ENCODE measurements around the gene KDF1.

KDF1 gene, protein sequence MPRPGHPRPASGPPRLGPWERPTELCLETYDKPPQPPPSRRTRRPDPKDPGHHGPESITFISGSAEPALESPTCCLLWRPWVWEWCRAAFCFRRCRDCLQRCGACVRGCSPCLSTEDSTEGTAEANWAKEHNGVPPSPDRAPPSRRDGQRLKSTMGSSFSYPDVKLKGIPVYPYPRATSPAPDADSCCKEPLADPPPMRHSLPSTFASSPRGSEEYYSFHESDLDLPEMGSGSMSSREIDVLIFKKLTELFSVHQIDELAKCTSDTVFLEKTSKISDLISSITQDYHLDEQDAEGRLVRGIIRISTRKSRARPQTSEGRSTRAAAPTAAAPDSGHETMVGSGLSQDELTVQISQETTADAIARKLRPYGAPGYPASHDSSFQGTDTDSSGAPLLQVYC

DNA sequence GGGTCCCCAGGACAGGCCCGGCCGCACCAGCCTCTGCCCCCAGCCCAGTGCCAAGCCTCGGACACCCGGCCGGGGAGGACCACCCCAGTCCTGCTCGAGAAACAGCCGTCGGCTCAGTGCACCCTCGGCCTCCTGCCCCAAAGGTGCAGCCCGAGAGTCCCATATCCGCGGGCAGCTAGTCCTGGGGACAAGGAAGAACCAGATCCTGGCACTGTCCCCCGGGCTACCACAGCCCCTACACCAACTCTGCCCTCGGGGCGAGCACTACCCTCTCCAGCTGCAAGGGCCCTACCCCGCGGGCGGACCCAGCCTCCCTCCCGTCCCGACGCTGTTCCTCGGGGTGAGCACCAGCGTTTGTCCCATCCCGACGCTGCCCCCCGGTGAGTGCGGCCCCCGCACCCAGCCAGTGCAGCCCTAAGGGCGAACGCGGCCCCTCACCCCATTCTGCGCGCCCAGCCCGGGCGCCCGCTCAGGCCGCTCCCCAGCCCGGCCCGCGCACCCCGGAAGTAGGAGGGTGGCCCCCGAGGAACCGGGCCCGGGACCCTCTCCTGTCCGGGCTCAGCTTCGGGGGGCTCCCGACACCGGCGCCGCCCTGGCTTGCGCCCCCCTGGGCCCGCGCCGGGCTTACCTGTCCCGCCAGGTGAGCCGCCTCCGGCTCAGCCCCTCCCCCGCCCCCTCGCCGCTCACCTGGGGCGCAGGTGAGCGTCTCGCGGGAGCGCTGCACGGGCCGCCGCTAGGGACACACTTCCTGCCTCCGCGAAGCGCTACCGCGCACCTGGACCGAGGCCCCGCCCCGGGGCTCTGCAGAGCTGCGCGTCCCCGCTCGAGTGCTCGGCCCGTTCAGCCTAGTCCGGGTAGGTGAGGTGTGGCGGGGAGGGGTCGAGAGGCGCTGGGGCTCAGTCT is at the start of gene KDF1:
KDF1 (minus strand) TSS at position 747 of the 903 bp plus-strand sequence. CDS start 8,088 bp downstream, outside the sequence.
- no peak for DNase-seq

DNA sequence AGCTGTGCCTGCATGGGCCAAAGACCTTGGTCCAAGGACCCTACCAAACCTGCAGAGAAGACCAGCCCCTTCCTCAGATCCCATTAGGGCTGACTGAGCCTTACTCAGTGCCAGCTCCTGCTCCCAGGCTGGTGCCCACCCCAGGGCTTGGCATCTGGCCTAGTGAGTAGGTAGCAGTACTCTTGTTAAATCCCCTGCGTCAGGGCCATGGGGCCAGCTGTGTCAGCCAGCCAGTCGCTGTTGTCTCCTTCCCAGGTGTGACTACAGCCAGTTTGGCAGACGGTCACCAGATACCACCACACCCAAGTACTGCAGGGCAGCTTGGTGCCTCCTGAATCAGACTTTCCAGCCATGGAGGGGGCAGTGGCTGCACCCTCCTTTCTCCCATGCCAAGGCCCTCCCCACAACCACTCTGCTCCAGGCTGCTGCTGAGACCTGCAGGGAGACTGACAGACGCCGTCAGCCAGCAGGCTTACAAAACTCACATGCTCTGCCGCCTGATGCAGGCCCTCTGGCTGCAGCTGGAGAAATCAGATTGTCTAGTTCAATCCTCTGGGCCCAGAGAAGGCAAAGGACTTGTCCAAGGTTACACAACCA is 49.4 kb upstream of the KDF1 start:
- no peak for DNase-seq

DNA sequence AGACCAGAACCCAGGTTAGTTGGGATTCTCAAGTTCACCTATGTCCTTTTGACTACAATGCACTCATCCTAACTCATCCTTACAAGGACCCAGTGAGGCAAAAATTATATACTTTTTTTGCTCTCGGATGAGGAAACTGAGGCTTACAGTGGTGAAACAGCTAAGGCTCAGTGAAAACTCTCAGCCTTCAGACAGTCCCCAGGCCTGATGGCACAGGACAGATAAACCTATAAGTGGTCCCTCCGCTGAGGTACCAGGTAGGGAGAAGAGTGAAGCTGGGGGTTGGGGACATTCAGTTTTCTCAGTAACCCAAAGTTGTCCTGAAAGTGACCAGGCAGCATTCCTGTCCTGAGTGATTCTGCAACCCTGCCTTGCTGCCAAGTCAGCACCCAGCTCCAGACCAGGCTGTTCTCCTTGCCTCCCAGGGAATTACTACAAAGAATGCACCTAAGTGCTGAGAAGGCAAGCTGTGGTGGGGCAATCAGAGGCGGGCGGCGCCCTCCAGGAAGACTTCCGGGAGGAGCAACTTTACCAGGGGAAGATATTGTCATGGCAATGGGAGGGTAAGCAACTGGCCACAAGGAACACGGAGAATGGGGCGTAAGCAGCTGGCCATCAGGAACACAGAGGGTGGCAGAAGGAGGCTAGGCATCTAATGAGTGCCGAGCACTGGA is 47.8 kb upstream of the KDF1 start:
- DNase-seq: no peak

DNA sequence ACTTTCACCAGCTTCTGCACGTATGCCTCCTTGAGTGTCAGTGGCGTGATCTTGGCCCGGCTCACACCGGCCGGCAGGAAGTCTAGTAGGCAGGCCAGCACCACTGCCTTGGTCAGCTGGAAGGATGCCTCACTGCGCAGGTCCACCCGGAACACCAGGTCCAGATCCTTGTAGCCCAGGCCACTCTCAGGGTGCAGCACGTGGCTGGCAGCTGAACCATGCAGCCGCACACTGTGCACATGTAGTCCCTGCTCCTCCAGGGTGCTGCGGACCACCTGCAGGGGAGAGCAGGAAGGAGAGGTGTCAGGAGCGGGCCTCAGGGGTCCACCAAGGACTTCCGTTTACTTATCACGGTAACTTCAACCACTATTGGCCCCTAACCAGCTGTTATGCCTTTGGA is 46.4 kb upstream of the KDF1 start:
- no peak for DNase-seq

DNA sequence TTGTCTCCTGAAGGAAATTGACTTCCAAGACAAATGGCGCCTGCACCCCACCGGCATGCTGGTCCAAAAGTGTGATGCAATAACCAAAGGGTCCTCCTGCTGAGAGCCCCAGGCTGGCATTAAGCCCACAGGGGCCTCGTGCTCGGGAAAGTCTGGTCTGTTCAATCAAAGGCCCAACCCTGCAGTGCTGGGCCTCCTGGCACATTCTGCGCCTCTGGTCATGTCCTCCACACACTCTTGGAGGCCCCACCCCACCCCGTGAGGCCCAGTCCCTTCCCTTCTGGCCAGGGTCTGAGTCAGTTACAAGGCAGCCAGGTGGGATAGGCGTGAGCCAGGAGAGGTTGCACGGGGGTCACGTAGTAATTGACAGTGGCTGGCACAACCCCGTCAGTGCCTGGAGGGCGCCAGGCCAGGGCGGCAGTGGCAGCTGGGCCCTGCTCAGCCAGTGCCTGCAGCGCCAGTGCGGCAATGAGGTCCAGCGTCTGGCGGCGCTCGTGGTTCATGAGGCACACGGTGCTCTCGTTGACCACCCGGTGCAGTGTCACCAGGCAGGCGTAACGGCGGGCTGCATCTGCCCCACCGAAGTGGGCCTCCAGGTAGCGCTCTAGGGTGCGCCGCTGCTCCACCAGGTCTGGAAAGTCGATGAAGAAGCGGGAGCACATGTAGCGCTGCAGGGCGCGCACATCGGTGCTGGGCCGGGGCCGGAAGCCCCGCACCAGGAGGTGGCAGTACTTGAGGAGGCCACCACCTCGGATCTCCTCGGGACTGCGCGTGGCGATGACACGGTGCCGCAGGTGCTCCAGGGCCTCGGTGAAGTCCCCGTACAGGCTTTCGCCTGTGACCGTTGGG is 45.6 kb upstream of the KDF1 start:
- DNase-seq: no peak

DNA sequence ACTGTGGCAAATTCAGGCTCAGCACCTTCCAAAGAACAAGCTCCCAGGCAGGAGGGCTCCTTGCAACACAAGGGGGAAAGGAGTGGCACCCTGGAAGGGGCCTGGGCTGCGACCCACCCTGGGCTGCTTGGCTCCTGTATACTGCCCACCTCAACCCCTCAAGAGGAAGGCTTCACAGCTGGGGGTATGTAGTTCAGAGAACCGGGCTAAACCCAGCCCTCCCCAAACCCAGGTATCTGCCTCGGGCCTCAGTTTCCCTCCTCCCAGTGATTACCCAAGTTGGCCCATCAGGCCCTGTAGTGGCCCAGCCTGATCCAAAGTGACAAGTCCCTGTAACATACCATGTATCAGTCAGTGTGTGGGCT is 44.9 kb upstream of the KDF1 start:
- DNase-seq: no peak

DNA sequence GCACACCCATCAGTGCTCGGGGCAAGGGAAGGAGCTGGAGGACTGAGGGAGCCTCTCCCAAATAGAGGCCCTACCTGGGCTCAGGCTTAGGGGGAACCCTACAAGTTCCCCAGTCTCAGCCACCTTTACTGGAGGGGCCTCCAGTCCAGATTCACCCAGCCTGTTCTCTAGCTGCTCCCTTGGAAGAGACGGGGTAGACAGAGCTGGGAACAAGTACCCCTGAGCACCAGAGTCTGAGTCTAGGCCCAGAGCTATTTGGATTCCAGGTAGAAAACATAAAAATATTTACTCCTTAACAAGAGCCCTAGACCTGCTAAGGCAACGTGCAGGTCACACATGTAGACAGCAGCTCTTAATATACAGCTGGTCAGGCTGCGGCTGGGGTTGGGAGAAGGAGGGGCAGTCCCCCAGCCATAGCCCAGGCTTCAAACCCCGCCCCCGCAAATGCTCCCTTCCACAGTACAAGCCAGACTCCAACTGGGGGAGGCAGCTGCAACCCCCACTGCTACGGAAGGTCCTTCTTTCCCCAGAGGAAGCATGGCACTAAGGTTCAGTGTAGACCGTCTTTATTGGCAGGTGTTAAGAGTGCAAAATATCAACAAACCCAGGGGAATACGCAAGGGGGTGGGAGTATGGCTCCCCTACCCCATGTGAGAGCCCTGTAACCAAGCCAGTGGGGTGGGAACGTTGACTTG is 44.4 kb upstream of the KDF1 start:
- DNase-seq: no peak

DNA sequence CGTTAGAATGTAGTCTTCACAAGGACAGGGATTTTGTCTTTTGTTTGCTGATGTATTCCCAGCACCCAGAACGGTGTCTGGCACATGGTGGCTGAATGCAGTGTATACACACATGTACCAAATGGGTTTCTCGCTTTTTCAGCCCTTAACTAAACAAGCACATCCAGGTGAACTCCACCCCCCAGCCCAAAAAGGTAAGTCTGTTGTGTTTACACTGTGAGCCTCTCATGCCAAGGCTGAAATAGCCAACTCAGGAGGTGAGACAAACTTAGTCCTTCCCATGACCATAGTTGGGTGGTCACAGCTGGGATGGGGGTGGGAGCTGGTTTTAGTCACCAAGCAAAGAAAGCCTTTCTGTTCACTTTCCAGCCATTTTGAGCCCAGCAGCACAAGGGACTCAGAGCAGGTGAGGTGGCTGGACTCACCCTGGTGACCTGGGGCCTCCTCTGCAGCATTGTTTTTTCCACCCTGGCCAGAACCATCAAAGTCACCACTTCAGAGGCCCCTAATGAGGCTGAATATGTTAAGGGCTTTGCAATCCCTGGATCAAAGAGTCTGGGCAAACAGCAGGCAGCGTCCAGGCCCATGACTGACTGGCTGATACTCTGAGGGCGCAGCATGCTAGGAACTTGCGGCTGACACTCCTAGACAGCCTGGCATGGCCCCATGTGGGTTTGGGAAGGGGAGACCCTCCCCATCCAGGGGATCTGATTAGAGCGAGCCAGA is 43.6 kb upstream of the KDF1 start:
- DNase-seq: no peak

DNA sequence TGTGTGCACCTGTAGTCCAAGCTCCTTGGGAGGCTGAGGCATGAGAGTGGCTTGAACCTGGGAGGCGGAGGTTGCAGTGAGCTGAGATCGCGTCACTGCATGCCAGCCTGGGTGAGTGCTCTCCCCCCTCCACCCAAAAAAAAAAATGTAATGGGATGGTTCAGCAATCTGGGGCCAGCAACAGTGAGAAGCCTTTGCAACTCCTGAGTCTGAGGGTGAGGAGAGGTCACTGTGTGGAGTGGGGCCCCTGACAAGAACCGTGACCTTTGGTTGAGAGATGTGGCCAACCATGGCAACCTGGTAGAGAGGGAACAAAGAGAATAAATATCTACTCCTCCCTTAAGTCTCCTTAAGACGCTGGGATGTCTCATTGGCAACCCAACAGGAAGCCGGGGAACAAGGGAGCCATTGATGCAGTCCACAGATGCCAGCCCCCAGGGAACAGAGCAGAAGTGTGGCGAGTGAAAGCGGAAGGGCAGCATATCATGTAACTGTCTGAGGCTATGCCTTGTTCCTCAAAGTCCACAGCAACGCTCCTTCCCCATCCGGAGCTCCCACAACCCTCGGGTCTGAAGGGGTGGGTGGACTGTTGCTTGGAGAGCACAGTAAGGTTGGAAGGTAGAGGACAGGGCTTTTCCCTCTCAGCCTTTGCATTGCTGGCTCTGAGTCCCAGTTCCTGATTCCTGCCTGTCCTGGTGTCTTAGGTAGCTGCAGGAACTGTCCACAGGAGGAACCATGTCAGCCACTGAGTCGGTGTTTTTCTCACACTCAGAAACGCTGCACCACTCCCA is 41.5 kb upstream of the KDF1 start:
- DNase-seq: peak; percentile 69

DNA sequence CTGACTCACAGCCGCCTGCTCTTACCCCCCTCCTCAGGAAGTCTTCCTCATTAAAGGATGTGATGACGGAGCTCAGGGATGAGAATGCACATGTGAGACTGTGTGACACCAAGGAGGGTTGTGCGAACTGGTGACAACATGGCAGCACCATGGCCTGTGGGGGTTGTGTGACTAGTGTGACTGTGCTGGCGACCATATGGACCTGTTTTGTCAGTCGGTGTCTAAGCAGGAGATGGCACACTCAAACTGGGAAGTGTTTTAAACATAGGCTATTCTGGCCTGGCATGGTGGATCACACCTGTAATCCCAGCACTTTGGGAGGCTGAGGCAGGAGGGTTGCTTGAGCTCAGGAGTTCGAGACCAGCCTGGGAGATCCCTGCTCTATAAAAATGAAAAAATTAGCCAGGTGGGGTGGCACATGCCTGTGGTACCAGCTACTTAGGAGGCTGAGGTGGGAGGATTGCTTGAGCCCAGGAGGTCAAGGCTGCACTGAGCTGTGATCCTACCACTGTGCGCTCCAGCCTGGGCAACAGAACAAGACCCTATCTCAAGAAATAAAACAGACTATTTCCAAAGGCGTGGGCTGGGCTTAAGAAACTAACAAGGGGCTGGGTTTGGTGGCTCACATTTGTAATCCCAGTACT is 40.7 kb upstream of the KDF1 start:
- no peak for DNase-seq

DNA sequence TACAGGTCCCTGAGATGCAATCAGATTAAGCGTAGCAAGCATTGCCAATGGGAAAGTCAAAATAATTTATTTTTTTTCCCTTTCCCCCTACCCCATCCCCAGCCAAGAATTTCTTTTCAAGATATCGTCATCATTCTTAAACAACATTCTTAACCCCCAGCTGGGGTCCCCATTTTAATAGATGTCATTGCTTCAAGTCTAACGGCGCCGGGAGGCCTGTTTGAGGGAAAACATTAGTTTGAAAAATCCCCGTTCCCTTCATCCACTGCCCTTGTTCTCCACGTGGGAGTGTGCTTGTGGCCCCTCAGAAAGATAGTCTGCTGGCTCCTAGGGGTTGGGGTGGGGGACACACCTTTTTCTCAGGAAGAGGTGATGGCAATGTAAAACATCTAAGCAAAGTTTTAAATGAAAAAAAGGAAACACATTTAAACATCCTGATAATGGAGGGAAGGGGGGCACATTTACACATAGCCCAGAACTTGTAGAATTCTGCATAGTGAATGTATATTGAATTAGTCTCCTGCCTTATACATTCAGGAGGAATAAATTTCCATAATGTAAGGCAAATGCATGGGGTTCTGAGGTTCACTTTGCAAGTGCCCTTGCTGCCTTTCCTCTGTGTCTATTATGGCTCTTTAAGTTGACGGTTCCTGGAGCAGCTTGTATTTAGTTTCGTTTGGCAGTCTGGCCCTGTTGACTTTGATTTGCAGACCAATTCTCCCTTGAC is 40.0 kb upstream of the KDF1 start:
- no peak for DNase-seq

DNA sequence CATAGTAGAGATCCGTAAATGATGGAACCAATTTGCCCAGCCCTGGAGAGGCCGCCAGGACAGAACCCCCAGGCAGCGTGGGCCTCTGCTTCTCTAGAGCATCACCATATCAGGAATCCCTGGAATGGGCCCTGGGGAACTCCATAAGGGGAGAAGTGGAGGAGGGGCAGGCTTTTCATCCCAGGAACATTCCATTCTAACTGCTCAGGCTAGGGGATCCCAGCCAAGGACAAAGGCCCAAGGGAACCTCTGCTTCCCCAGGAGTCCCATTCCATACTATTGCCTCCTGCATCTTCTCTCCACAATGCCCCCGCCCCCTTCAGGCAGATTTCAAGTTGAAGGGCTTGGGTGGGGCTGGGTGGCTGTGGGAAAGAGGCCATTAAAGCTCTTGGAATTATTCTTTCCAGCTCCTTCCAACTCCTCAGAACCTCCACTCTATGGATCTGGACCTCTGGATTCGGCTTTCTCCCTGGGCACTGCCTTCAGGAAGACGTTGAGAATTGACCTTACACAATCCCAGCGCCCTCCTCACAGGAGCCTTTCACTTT is 39.2 kb upstream of the KDF1 start:
- DNase-seq: no peak

DNA sequence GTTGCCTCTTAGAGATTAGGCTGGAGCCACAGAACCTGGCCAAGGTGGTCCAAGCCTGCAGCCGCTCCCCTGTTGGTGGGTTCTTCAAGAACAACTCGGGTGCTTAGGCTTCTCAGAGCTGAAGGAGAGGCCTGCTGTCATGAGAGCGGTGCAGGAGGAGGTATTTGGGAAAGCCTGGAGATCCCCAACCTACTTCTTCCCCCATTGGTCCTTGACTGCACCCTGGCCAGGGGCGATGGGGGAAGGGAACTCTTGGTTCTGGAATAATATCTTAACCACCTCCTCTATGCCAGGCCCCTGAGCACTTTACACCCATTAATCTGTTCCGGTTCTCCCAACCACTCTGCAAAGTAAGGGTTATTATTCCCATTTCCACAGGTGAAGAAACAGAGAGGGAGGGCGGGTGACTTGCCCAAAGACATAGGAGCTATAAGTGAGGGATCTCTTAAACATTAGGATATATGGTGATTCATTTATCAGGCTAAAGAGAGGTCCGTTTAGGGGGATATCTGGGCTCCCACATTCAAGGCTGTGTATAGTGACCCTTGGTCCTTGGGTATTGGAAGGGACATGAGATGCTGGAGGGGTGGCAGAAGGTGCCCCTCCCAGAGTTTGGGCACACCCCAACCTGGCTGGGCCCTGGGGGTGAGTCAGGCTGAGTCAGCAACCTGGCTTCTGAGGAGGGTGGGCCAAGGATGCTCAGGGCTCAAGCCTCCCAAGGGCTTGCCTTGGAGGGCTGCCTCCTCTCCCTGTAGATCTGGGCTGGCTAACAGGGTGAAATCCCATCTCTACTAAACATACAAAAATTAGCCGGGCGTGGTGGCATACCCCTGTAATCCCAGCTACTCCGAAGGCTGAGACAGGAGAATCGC is 38.4 kb upstream of the KDF1 start:
- DNase-seq: no peak

DNA sequence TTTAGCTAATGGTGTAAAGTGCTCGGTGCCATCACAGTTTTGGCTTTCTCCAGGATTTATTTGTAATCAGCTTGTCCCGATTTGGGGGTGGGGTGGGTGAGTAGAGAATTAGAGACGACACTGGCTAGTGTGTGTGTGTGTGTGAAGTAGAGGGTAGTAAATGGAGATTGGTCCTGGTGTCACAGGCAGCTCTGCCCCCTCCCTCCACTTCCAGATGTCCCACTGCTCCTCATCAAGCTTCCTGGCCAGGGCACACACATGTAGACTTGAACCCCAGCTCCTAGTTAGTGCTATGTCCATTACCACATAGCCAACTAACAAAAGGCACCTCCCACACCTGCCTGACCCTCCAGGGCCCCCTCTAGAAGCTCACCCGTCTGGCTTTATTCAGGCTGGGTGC is 36.4 kb upstream of the KDF1 start:
- DNase-seq: no peak

DNA sequence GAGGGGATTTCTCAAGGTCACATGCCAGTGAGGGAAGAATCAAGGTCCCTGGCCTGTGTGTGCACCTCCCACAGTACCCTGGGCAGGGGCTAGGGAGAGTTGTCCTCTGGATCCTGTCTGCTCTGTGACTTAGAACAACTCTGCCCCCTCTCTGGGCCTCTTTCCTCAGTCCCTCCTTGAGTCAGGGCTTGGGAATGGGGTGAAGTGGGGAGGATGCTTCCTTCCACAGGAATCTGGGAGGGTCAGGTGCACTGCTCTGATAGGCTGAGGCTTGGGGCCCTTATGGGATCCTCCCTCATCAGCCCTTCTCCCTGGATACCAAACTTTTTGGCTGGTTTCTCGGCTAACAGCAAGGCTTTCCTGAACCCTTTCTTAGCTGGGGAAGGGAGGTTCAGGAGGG is 35.8 kb upstream of the KDF1 start:
- DNase-seq: no peak

DNA sequence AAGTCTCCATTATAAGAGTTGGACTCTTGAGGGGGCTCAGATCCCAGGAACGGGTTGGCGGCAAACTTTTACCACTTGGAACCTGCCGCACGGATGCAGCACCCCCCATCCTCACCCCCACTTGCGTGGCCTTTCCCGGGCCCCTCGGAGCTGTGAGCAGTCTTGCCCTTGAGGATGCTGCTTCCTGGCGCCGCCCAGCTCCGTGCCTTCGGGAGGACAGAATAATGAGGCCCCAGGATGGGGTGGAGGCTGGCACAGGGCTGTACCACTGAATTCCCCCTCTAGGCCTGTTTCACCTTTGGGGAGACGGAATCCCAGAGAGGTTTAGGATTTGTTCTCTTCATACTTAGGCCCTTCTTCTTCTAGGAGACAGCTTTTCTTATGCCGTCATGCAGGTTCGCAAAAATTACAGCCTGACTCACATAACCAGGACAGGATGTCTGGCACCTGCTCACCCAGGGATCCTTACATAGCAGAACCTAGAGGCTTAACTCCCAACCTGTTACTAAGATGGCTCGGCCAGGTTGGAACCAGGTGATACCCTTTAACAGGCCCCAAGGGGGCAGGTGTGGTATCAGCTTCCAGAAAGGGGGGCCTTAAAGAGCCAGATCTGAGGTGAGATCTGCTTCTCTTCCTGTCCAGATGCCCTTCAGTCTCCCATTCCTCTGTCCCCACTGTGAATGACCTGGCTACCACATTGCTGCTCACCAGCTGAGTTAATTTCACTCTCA is 34.7 kb upstream of the KDF1 start:
- no peak for DNase-seq

Measured in hematopoietic multipotent progenitor cell treated with erythropoietin and hydrocortisone succinate and interleukin-3 and kit ligand, for 6 days (in vitro differentiated cells).